ENCODE results near the gene DMRTC2.

DNA sequence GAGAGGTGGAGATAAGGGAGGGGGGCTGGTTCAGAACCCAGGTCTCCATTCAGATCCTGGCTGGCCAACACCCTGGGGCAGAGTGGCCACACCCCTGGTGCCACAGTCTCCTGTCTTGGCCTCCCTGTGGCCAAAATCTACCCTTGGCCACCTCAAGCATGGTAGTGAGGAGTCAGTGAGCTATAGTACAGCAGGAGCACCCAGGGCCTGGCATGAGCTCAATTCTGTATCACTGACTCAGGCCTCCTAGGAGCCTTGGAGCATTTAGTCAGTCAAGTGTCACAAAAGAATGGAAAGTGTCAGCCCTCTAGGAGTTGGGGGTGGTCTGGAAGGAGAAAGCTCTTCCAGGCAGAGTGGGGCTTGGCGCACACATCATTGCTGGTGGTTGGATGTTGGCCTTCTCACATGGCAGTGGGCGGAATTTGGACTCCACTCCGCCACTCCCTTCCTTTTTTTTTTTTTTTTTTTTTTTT, 25.6 kb downstream of the DMRTC2 start:
- TF ChIP-seq, protein P1, sequence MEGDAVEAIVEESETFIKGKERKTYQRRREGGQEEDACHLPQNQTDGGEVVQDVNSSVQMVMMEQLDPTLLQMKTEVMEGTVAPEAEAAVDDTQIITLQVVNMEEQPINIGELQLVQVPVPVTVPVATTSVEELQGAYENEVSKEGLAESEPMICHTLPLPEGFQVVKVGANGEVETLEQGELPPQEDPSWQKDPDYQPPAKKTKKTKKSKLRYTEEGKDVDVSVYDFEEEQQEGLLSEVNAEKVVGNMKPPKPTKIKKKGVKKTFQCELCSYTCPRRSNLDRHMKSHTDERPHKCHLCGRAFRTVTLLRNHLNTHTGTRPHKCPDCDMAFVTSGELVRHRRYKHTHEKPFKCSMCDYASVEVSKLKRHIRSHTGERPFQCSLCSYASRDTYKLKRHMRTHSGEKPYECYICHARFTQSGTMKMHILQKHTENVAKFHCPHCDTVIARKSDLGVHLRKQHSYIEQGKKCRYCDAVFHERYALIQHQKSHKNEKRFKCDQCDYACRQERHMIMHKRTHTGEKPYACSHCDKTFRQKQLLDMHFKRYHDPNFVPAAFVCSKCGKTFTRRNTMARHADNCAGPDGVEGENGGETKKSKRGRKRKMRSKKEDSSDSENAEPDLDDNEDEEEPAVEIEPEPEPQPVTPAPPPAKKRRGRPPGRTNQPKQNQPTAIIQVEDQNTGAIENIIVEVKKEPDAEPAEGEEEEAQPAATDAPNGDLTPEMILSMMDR (optimal IDR thresholded peaks at IDR 0.05 in 1 of 3, IDR thresholded peaks at IDR 0.05 in 1 of 3, conservative IDR thresholded peaks at IDR 0.05 in 1 of 3; ENCODE audit: extremely low read depth in 1 of 3, insufficient read depth in 2 of 3, low read length in 3 of 3), result no peak
- TF ChIP-seq EZH2 (IDR thresholded peaks at IDR 0.05; ENCODE audit: low read length), result no peak

Measured in keratinocyte (primary cell).